GM19193 (cell line): Measurements from ENCODE around the gene IGSF11.

ENCODE experiments used
- POLR2A ChIP-seq: IDR thresholded peaks from 4 replicates; pipeline ENCODE4 v1.6.1; 2011; ENCODE audit not compliant: insufficient read depth, insufficient read length; ENCODE audit errors: extremely low read depth

IGSF11 gene

DNA sequence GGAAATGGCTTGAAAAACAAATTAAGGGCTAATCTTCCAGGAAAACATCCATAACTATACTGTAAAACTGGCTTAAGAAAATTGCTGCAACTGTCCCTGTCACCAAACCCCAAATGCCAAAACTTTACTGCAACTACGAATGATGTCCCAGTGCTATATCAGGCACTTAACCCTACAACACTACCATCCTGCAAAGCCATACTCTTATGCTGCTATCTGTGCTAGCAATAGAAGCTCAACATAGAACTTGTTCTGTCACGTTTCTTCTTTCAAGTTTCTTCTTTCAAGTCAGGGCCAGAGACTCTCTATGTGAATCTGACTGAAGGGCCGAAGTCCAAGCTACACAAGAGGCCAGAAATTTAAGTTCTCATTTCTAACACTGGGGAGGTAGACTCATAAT, 92.5 kb downstream of the IGSF11 start:
- TF ChIP-seq POLR2A, result no peak

GRCh38 chr3:118941236-118941635, 93.4 kb downstream of the IGSF11 start:
- no peak for TF ChIP-seq POLR2A

- TF ChIP-seq POLR2A, result no peak
Measured at GRCh38 chr3:118938183-118938961, 96.3 kb downstream of the IGSF11 start.

GRCh38 chr3:118936811-118937210, 97.8 kb downstream of the IGSF11 start:
- TF ChIP-seq POLR2A, result no peak

- TF ChIP-seq POLR2A, result no peak
Measured at GRCh38 chr3:118932822-118933558, 101.7 kb downstream of the IGSF11 start.

DNA sequence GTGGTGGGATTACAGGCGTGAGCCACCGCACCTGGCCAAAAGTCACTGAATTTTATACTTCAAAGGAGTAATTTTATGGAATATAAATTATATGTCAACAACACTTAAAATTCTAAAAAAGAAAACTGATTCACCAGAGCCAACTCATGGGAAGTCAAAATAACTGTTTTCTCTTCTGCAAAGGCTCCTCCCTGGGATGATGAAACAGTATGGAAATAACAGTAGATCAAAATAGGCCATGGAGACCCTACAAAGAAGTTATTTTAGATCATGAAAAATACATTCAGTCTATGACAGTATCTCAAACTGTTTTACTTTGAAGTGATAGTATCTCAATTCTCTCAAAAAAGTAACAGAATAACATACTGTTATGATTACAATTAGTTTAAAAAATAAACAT, 102.7 kb downstream of the IGSF11 start:
- TF ChIP-seq POLR2A, result no peak

DNA sequence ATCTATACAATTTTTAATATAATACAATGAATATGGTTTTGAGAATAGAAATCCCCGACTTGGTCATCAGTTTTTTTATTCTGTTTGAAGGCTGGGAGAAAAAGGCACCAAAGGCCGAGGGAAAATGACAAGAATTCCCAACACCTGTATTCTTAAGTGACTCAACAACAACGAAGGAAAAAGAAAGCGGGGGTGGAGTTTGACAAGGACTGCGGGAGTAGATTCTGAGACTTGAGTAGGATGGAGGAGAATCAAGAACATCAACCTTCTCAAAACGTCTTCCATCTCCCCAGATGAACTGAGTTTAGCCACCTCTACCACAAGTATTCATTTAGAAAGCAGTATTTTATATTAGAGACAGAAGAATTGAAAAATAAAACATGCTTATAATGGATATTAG, 107.2 kb downstream of the IGSF11 start:
- no peak for TF ChIP-seq POLR2A

DNA sequence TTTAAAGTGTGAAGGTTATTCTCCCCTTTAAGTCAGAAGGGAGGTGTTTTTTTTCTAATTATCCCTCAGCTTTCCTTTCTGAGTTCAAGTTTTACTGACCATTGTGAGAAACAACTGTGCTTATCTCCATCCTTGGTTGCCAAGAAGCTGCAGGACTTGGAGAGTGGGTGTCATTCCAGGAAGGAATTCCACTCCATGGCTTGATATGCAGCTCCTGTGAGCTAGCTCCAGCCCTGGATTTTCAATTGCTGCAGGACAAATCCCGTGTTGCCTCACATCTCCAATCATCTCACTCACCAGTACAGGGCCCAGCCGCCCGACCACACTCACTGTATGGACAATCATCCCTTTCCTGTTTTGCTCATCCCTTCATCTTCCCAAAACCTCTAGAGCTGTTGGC, 122.5 kb downstream of the IGSF11 start:
- no peak for TF ChIP-seq POLR2A

- TF ChIP-seq POLR2A, result no peak
Measured at GRCh38 chr3:118910332-118910731, 124.3 kb downstream of the IGSF11 start.

DNA sequence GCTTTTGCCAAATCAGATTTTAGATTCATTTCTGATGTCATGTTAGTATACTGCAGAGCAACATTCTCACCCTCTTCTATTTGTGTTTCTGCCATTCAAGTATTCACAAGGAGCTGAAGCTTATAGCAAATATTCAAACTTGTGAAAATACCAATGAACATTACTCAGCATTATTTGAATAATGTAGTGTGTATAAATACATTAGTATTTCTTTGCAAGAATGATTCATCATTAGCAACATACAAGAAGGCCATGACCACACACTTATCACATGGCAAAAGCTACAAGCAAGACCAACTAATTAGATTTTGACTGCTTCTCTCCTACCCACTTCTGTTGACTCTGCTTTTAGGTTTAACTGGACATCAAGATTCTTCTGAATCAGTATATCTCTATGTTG, 124.9 kb downstream of the IGSF11 start:
- TF ChIP-seq POLR2A, result no peak

- TF ChIP-seq POLR2A, result no peak
Measured at GRCh38 chr3:118907909-118908308, 126.7 kb downstream of the IGSF11 start.

- no peak for TF ChIP-seq POLR2A
Measured at GRCh38 chr3:118900737-118901525, 133.7 kb downstream of the IGSF11 start.

- TF ChIP-seq POLR2A, result no peak
Measured at GRCh38 chr3:118890206-118890605, 144.4 kb downstream of the IGSF11 start.

DNA sequence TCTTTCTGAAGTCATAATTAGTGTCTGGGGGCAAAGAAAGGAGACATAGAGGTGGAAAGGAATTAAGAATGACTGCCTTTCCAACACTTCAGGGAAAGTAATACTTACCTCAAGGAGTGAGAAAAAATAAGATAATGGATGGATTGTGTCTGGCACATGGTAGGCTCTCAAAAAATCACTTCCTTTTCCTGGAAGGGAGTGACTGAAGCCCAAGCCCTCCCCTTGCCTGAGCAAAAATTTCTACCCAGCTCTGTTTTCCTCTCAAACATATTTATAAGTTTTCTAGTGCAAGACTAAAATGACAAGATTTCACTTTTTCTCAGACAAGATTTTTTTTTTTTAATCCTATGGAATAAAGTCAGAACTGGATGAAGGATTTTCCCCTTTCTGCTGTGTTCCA, 145.0 kb downstream of the IGSF11 start:
- TF ChIP-seq POLR2A, result no peak

GRCh38 chr3:118886708-118887107, 147.9 kb downstream of the IGSF11 start:
- no peak for TF ChIP-seq POLR2A
